ENCODE data around the gene TBCE.
"Not testable (repeated sequence)": the region's sequence is repeated elsewhere in the genome, so short reads cannot be mapped to it uniquely, and the experiment has no call there.

The TBCE gene

DNA sequence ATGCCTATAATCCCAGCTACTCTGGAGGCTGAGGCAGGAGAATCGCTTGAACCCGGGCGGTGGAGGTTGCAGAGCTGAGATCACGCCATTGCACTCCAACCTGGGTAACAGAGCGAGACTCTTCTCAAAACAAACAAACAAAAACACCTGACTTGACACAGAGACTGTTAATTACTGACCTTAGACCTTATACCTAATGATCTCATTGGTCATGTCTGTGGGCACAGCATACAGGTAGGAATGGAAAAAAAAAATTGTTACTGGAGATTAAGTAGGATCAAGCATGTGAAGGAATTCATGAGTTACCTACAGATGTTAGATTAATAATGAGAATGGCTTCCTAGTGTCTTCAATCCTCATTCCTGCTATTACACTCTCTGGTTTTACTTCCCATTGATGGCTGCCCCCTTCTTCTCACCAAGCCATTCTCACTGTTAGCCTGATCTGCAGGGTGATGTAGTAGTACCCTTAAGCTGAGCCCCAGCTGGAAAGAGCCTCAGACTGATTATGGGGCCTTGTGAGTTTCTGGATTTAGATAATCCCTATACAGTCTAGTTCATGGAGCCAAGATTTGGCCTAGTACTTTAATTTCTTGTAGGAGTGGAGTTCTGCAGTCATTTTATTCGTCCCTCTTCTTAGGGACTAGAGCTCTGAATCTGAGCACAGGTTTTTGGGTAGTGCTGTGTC is 8.8 kb downstream of the TBCE start:
- no peak overlapping the region for H3K4me3 ChIP-seq (ENCODE audit: low read length)
- TF ChIP-seq, protein P1, sequence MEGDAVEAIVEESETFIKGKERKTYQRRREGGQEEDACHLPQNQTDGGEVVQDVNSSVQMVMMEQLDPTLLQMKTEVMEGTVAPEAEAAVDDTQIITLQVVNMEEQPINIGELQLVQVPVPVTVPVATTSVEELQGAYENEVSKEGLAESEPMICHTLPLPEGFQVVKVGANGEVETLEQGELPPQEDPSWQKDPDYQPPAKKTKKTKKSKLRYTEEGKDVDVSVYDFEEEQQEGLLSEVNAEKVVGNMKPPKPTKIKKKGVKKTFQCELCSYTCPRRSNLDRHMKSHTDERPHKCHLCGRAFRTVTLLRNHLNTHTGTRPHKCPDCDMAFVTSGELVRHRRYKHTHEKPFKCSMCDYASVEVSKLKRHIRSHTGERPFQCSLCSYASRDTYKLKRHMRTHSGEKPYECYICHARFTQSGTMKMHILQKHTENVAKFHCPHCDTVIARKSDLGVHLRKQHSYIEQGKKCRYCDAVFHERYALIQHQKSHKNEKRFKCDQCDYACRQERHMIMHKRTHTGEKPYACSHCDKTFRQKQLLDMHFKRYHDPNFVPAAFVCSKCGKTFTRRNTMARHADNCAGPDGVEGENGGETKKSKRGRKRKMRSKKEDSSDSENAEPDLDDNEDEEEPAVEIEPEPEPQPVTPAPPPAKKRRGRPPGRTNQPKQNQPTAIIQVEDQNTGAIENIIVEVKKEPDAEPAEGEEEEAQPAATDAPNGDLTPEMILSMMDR (conservative IDR thresholded peaks at IDR 0.05; ENCODE audit: low read length), result no peak
- DNase-seq (ENCODE audit: low read depth), result no peak

DNA sequence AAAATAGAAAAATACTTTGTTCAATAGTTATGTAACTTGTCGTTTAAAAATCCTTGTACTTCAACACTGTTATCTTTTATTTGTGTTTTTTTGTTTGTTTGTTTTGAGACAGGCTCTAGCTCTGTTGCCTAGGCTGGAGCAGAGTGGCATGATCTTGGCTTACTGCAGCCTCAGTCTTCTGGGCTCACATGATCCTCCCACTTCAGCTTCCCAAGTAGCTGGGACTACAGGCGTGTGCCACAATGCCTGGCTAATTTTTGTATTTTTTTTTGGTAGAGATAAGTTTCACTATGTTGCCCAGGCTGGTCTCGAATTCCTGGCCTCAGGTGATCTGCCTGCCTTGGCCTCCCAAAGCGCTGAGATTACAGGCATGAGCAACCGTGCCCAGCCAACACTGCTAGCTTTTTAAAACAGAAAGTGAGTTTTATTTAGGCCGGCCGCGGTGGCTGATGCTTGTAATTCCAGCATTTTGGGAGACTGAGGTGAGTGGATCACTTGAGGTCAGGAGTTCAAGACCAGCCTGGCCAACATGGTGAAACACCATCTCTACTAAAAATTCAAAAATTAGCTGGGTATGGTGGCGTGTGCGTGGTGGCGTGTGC is 11.0 kb downstream of the TBCE start:
- DNase-seq (ENCODE audit: low read depth); H3K4me3 ChIP-seq (ENCODE audit: low read length): not testable (repeated sequence)

DNA sequence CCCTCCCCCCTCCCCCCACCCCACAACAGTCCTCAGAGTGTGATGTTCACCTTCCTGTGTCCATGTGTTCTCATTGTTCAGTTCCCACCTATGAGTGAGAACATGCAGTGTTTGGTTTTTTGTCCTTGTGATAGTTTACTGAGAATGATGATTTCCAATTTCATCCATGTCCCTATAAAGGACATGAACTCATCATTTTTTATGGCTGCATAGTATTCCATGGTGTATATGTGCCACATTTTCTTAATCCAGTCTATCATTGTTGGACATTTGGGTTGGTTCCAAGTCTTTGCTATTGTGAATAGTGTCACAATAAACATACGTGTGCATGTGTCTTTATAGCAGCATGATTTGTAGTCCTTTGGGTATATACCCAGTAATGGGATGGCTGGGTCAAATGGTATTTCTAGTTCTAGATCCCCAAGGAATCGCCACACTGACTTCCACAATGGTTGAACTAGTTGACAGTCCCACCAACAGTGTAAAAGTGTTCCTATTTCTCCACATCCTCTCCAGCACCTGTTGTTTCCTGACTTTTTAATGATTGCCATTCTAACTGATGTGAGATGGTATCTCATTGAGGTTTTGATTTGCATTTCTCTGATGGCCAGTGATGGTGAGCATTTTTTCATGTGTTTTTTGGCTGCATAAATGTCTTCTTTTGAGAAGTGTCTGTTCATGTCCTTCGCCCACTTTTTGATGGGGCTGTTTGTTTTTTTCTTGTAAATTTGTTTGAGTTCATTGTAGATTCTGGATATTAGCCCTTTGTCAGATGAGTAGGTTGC is 14.9 kb downstream of the TBCE start:
- not testable (repeated sequence) for H3K4me3 ChIP-seq (ENCODE audit: low read length); DNase-seq (ENCODE audit: low read depth)

DNA sequence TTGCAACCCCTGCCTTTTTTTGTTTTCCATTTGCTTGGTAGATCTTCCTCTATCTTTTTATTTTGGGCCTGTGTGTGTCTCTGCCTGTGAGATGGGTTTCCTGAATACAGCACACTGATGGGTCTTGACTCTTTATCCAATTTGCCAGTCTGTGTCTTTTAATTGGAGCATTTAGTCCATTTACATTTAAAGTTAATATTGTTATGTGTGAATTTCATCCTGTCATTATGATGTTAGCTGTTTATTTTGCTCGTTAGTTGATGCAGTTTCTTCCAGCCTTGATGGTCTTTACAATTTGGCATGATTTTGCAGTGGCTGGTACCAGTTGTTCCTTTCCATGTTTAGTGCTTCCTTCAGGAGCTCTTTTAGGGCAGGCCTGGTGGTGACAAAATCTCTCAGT is 18.4 kb downstream of the TBCE start:
- H3K4me3 ChIP-seq (ENCODE audit: low read length); DNase-seq (ENCODE audit: low read depth): not testable (repeated sequence)

DNA sequence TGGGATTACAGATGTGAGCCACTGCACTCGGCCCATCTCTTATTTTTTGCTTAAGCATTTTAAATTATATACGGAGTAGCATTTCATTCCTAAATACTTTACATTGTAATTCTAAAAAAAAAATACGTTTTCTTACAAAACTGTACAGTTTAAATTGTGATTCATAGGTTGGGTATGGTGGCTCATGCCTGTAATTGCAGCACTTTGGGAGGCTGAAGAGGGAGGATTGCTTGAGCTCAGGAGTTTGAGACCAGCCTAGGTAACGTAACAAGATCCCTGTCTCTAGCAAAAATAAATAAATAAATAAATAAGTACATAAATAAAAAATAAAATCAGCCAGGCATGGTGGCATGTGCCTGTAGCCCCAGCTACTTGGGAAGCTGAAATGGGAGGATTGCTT is 24.6 kb downstream of the TBCE start:
- DNase-seq (ENCODE audit: low read depth), result no peak
- H3K4me3 ChIP-seq (ENCODE audit: low read length), result no peak overlapping the region
- TF ChIP-seq, protein P1 (conservative IDR thresholded peaks at IDR 0.05; ENCODE audit: low read length), result no peak

DNA sequence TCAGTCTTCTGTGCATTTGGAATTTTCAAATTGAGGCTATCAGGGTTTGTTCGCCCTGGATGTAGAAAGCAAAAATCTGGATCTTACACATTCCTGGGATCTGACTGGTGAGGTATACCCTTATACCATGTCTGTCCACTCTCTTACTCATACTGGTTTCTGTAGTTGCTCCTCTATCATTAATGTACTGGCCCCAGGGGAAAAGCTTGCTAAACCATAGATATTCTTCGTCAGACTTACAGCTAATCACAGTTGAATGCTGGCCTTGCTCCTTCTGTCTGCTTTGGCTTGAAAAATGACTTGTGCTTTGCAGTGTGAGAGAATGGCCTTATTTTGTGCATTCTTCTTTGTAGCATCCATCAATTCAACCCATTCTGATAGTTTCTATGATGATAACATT is 30.5 kb downstream of the TBCE start:
- peak; percentile 96 for DNase-seq (ENCODE audit: low read depth)
- no peak overlapping the region for H3K4me3 ChIP-seq (ENCODE audit: low read length)
- TF ChIP-seq, protein P1 (conservative IDR thresholded peaks at IDR 0.05; ENCODE audit: low read length), result no peak

DNA sequence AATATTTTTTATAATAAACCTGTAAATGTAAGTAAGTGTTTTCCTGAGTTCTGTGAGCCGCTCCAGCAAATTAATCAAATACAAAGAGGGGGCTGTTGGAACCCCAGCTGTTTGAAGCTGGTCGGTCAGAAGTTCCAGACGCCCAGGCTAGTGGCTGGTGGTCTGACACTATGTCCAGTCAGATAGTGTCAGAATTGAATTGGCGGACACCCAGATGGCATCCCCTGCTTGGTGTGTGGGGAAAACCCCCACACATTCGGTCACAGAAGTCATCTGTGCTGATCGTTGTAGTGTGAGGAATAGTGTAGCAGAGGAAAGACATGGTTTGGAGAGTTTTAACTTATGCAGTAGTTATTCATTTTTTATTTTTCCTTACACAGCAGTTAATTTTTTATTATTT is 32.4 kb downstream of the TBCE start:
- DNase-seq (ENCODE audit: low read depth), result no peak
- TF ChIP-seq, protein P1 (conservative IDR thresholded peaks at IDR 0.05; ENCODE audit: low read length), result no peak
- H3K4me3 ChIP-seq (ENCODE audit: low read length), result no peak overlapping the region

DNA sequence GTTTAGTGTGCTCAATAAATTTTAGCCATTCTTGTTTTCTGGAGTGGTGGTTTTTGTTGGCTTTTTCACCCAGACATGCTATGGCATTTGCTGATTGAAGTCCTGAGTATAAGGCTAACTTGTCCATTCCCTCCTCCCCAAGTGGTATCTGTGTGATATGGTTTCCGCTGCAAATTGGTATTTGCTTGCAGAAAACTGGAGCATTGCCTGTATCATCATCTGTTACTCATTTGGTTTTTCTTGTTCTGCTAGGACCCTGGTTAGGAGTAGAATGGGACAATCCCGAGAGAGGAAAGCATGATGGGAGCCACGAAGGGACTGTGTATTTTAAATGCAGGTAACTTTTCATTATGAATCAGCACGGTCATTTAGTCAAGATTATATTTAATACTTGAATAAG is 34.0 kb downstream of the TBCE start:
- TF ChIP-seq, protein P1 (conservative IDR thresholded peaks at IDR 0.05; ENCODE audit: low read length), result no peak
- peak; percentile 58 for DNase-seq (ENCODE audit: low read depth)
- H3K4me3 ChIP-seq (ENCODE audit: low read length), result no peak overlapping the region

Measured in AG10803 (cell line).